Hepatocyte (in vitro differentiated cells): Measurements from ENCODE around the gene MSANTD3.

Source experiments
- EZH2 ChIP-seq: fragments of 200-600 bp; sonication (generic); IDR thresholded peaks from 2 replicates; pipeline ENCODE4 v1.6.1; 2016; ENCODE audit warnings: antibody characterized with exemption, mild to moderate bottlenecking, borderline replicate concordance
- TF ChIP-seq, protein P1 (sequence below): fragments of 200-600 bp; sonication (generic); IDR thresholded peaks from 2 replicates; pipeline ENCODE4 v1.5.1; 2016; ENCODE audit warnings: antibody characterized with exemption, mild to moderate bottlenecking; ENCODE audit not compliant: poor library complexity

DNA sequence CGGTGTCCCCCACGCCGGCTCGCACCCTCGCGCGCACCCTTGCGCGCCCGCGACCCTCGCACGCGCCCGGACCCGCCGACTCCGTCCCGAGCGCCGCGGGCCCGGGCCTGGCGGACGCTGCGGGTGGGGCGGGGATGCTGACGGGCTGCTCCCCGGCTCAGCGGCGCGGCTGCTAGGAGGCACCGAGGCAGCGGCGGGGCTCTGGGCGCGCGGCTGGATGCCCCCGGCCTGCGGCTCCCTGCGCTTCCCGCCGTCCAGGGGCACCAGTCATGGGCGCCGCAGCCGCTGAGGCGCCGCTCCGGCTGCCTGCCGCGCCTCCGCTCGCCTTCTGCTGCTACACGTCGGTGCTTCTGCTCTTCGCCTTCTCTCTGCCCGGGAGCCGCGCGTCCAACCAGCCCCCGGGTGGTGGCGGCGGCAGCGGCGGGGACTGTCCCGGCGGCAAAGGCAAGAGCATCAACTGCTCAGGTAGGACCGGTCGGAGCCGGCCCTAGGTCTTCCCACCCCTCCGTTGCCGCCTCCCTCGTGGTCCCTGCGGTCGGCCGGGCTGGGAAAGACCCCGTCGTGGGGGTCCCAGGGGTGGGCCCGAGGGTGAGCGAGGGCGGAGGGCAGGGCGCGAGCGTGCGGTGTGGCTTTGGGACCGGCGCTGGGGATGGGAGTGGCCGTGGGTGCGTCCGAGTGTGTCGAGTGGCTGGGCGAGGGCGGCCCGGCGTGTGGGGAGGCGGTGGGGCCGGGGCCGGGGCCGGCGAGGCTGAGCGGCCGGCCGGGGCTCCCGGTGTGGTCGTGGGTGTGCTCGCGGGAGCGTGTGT lies 46.5 kb downstream of the MSANTD3 start:
- TF ChIP-seq, protein P1, sequence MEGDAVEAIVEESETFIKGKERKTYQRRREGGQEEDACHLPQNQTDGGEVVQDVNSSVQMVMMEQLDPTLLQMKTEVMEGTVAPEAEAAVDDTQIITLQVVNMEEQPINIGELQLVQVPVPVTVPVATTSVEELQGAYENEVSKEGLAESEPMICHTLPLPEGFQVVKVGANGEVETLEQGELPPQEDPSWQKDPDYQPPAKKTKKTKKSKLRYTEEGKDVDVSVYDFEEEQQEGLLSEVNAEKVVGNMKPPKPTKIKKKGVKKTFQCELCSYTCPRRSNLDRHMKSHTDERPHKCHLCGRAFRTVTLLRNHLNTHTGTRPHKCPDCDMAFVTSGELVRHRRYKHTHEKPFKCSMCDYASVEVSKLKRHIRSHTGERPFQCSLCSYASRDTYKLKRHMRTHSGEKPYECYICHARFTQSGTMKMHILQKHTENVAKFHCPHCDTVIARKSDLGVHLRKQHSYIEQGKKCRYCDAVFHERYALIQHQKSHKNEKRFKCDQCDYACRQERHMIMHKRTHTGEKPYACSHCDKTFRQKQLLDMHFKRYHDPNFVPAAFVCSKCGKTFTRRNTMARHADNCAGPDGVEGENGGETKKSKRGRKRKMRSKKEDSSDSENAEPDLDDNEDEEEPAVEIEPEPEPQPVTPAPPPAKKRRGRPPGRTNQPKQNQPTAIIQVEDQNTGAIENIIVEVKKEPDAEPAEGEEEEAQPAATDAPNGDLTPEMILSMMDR = no peak
- TF ChIP-seq EZH2 = no peak
